HG02852 (cell line): ENCODE data around the gene CFAP97D2.
"Not testable (repeated sequence)": the region's sequence is repeated elsewhere in the genome, so short reads cannot be mapped to it uniquely, and the experiment has no call there.

ENCODE experiments used
- ATAC-seq: cut with Tn5 transposase; IDR thresholded peaks from one replicate; pipeline ENCODE4 v1.9.1; 2021; ENCODE audit warnings: mild to moderate bottlenecking, moderate library complexity; ENCODE audit not compliant: unreplicated experiment

Gene CFAP97D2

DNA sequence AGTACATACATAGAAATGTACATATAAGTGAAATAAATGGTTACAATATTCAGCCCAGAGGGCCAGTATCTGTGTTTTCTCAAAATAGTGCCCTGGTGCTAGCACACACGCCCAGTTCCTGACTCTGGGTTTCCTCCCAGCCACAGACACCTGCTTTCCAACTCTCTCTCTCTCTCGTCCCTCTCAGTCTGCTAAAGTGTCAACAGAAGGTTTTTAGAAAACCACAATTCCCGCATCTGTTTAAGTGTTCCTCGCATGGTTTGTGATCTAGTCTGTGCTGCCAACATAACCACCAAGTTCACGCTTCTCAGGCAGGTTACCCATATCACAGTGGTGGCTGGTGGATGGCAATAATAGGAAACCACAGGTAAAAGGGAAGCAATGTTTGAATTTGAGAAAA, 84.5 kb downstream of the CFAP97D2 start:
- no peak for ATAC-seq

GRCh38 chr13:114264313-114264712, 85.3 kb downstream of the CFAP97D2 start:
- ATAC-seq: not testable (repeated sequence)

- no peak for ATAC-seq
Measured at GRCh38 chr13:114264886-114265611, 86.0 kb downstream of the CFAP97D2 start.

- no peak for ATAC-seq
Measured at GRCh38 chr13:114266241-114266640, 87.2 kb downstream of the CFAP97D2 start.

DNA sequence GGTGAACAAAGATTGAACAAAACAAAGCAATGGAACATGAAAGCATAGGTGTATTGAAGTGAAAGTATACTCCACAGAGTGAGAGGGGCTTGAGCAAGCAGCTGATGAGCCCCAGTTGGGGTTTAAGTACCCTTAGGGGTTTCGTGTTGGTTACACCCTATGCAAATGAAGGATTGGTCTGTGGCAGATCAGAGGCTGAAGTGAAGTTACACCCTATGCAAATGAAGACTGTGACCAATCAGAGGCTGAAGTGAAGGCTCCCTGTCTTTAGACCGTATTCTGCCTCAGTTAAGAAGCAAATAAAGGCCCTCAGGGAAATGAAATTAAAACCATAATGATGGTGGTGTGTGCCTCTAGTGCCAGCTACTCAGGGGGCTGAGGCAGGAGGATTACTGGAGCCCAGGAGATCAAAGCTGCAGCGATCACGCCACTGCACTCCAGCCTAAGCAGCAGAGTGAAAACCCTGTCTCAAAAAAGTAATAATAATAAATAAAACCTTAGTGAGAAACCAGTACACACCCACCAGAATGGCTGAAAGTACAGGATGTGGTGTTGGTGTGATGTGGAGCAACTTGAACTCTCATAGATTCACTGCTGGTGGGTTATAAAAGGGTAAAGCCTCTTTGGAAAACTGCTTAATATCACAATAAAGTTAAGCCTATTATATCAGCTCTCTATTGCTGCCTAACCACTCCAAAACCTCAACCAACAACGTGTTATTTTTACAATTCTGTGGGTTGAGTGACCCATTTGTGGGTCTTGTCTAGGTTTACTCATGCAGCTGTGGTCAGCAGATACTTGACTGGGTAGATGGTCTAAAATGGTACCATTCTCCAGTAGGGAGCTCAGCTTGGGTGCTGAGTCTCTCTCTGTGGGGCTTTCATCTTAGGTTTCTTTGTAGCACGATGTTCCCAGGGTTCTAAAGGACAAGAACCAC, 89.6 kb downstream of the CFAP97D2 start:
- ATAC-seq: no peak

- ATAC-seq: no peak
Measured at GRCh38 chr13:114269281-114269770, 90.3 kb downstream of the CFAP97D2 start.
